ENCODE results near the gene TCERG1.
A peak's percentile ranks its signal among the peaks of the same experiment; 100 is the strongest.

Gene TCERG1

GRCh38 chr5:146528236-146528635, 81.1 kb downstream of the TCERG1 start:
- no peak for TF ChIP-seq TEAD4 (IDR thresholded peaks at IDR 0.05)

- TF ChIP-seq USF1 (IDR thresholded peaks at IDR 0.05) (0 out of 2 replicates have a peak, but pooled peaks have one; percentile 31), FOXM1 (IDR thresholded peaks at IDR 0.05; ENCODE audit: borderline replicate concordance, low read depth) (no peak)
These were observed 82.9 kb downstream of the TCERG1 start for GRCh38 chr5:146529984-146530383.

DNA sequence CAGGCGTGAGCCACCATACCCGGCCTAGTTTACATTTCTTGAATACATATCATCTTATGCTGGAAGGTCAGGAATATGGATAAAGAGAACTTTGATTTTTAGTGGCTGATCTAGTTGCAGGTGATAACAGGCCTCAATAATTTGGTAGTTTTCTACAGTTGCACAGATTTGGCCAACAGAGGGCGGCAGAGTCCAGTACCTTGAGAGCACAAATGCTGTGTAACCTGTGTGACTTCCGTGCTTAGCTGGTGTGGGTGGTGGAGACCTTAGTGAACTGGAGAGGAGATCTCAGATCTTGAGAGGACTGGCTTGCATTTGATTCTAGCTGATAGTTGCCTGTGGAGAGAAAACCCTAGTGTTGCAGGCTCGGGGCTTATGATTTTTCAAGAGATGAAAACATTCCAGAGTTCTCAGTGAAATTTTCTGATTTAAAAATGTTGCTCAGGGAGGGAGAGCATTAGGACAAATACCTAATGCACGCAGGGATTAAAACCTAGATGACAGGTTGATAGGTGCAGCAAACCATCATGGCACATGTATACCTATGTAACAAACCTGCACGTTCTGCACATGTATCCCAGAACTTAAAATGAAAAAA, 86.2 kb downstream of the TCERG1 start:
- no peak for TF ChIP-seq USF1 (IDR thresholded peaks at IDR 0.05)
- TF ChIP-seq TAF1 (IDR thresholded peaks at IDR 0.05; ENCODE audit: low read depth), result no peak
- TF ChIP-seq RAD21 (IDR thresholded peaks at IDR 0.05; ENCODE audit: low read depth), result peak; percentile 87
- TF ChIP-seq, protein P1, sequence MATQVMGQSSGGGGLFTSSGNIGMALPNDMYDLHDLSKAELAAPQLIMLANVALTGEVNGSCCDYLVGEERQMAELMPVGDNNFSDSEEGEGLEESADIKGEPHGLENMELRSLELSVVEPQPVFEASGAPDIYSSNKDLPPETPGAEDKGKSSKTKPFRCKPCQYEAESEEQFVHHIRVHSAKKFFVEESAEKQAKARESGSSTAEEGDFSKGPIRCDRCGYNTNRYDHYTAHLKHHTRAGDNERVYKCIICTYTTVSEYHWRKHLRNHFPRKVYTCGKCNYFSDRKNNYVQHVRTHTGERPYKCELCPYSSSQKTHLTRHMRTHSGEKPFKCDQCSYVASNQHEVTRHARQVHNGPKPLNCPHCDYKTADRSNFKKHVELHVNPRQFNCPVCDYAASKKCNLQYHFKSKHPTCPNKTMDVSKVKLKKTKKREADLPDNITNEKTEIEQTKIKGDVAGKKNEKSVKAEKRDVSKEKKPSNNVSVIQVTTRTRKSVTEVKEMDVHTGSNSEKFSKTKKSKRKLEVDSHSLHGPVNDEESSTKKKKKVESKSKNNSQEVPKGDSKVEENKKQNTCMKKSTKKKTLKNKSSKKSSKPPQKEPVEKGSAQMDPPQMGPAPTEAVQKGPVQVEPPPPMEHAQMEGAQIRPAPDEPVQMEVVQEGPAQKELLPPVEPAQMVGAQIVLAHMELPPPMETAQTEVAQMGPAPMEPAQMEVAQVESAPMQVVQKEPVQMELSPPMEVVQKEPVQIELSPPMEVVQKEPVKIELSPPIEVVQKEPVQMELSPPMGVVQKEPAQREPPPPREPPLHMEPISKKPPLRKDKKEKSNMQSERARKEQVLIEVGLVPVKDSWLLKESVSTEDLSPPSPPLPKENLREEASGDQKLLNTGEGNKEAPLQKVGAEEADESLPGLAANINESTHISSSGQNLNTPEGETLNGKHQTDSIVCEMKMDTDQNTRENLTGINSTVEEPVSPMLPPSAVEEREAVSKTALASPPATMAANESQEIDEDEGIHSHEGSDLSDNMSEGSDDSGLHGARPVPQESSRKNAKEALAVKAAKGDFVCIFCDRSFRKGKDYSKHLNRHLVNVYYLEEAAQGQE (IDR thresholded peaks at IDR 0.05; ENCODE audit: low read depth), result no peak
- TF ChIP-seq EP300 (IDR thresholded peaks at IDR 0.05; ENCODE audit: borderline replicate concordance), result no peak
- no peak for TF ChIP-seq CREB1 (IDR thresholded peaks at IDR 0.05; ENCODE audit: low read depth)

GRCh38 chr5:146533882-146534281, 86.7 kb downstream of the TCERG1 start:
- TF ChIP-seq TAF1 (IDR thresholded peaks at IDR 0.05; ENCODE audit: low read depth), result no peak
- no peak for TF ChIP-seq FOXM1 (IDR thresholded peaks at IDR 0.05; ENCODE audit: borderline replicate concordance, low read depth)
- no peak for TF ChIP-seq YY1 (IDR thresholded peaks at IDR 0.05; ENCODE audit: low read depth)
- TF ChIP-seq, protein P1 (IDR thresholded peaks at IDR 0.05; ENCODE audit: low read depth), result no peak
- TF ChIP-seq RAD21 (IDR thresholded peaks at IDR 0.05; ENCODE audit: low read depth), result no peak
- TF ChIP-seq USF1 (IDR thresholded peaks at IDR 0.05), result no peak
- no peak for TF ChIP-seq MAX (IDR thresholded peaks at IDR 0.05)
- no peak for TF ChIP-seq TCF12 (IDR thresholded peaks at IDR 0.05; ENCODE audit: low read depth)

DNA sequence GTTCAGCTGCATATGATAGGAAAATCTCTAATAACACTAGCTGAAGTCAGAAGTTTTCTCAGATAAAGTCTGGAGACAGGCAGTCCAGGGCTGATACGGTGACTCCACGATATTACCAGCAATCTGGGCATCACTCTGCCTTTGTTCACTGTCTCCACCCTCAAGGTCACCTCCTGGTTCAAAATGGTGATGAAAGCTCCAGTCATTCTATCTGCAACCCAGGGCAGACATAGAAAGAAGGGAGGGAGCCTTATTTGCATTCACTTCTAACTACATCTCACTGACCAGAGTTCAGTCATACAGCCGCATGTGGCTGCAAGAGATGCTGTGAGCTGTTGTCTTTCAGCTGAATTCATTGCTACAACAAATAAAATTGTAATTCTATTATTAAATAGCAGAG, 91.3 kb downstream of the TCERG1 start:
- TF ChIP-seq YY1 (IDR thresholded peaks at IDR 0.05; ENCODE audit: low read depth), result no peak
- TF ChIP-seq USF1 (IDR thresholded peaks at IDR 0.05), result no peak
- TF ChIP-seq NFIC (IDR thresholded peaks at IDR 0.05), result no peak
- TF ChIP-seq ZBTB7A (IDR thresholded peaks at IDR 0.05; ENCODE audit: low read depth), result no peak
- no peak for TF ChIP-seq MAX (IDR thresholded peaks at IDR 0.05)
- no peak for TF ChIP-seq TCF12 (IDR thresholded peaks at IDR 0.05; ENCODE audit: low read depth)
- TF ChIP-seq FOXM1 (IDR thresholded peaks at IDR 0.05; ENCODE audit: borderline replicate concordance, low read depth), result no peak
- no peak for TF ChIP-seq RAD21 (IDR thresholded peaks at IDR 0.05; ENCODE audit: low read depth)
- TF ChIP-seq, protein P1 (IDR thresholded peaks at IDR 0.05; ENCODE audit: low read depth), result no peak

Measured in Ishikawa (cell line).